ENCODE results near the gene RANBP3. TPM values are rescaled to one million over a fixed set of nuclear protein-coding genes. Genes with fewer than 3 reads are reported as not detected.
A peak's percentile ranks its signal among the peaks of the same experiment; 100 is the strongest.
"Not testable (repeated sequence)": the region's sequence is repeated elsewhere in the genome, so short reads cannot be mapped to it uniquely, and the experiment has no call there.

The RANBP3 gene
- polyA plus RNA-seq, 1 of the 3 experiments (the other 2 are of a cell fraction): 84.0 TPM

DNA sequence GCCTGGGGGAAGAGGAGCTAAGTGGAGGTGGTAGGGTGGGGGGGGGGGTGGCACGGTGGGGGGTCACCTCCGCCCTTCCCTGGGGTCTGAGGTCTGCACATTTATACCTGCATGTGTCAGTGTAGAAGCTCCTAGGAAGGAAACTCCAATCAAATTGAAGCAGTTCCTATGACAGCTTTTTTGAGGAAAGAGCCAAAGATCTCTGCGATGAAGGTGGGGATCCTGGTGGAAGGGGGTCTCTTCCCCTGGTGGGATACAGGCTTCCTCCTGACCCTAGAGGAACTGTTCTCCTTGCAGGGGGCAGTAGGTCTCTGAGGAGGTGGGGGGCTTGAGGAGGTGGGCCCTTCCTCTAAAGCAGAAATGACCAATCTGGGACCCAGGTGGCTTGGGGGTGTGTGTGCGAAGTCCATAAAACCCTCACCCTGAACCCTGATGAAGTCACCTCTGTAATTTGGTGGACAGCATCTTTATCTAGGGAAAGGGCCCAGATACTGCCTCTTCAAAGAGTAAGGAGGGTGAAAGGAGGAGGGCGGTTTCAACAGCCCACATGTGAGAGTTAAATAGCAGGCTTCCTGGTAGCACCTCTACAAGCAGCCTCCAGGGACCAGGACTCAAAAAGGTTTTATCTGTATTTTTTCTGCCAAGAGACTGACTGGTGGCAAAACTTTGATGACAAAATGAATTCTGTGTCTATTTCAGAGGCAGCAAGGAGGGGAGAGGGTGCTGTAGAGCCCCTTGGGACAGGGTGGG lies 12.9 kb downstream of the RANBP3 start:
- DNase-seq: peak; percentile 15
- WGBS (ENCODE audit: low lambda C conversion rate): 87% methylated on average over 3 of the region's 5 CpGs
- H2AFZ ChIP-seq (ENCODE audit: low read depth): no peak overlapping the region
- ChIA-PET CTCF (interaction anchor here (0.7 to 5.2 kb wide), 4 partner anchors 17 to 161 kb away, joined by 3 to 26 read pairs (median 4); no protein-coding TSS in a partner anchor), POLR2A (interaction anchor here (1.0 kb wide), 1 partner anchor 29 kb away, joined by 3 read pairs; no protein-coding TSS in a partner anchor)
- H3K27me3 ChIP-seq (ENCODE audit: insufficient read depth): no peaks in the 10 kb centered on the region
- peaks cover 0 to 17% of the 10 kb centered on the region in 2 experiments for H3K36me3 ChIP-seq (replicated peaks in 1 of 2; ENCODE audit: control insufficient read depth in 1 of 2, insufficient read depth in 2 of 2, low read length in 1 of 2)
- no peak overlapping the region for H3K4me3 ChIP-seq (ENCODE audit: low read depth in 2 of 2, low read length in 1 of 2)
- H3K9me2 ChIP-seq: no peaks in the 10 kb centered on the region
- no peaks in the 10 kb centered on the region for H3K9me3 ChIP-seq
- no peak for TF ChIP-seq EZH2phosphoT487 (IDR thresholded peaks at IDR 0.05; ENCODE audit: borderline replicate concordance, low read depth)
- TF ChIP-seq SIN3A (IDR thresholded peaks at IDR 0.05; ENCODE audit: borderline replicate concordance, low read depth, low read length): no peak
- no peak for TF ChIP-seq CHD2 (IDR thresholded peaks at IDR 0.05; ENCODE audit: low read length, partially characterized antibody)
- TF ChIP-seq GABPA (IDR thresholded peaks at IDR 0.05; ENCODE audit: low read depth): no peak
- H3K9ac ChIP-seq: no peak overlapping the region
- H3K27ac ChIP-seq (ENCODE audit: low read depth in 2 of 2, low read length in 1 of 2): no peak overlapping the region; a peak in 1 of 4 replicates
- peaks cover 100% of the 10 kb centered on the region for H3K79me2 ChIP-seq (ENCODE audit: insufficient read depth)
- H3K4me1 ChIP-seq (ENCODE audit: control insufficient read depth in 1 of 2, insufficient read depth in 2 of 2, low read depth in 1 of 2, low read length in 1 of 2): peaks cover 0 to 43% of the 10 kb centered on the region in 2 experiments; a peak in 2 of 4 replicates
- no peak overlapping the region for H3K4me2 ChIP-seq
- H4K20me1 ChIP-seq (ENCODE audit: insufficient read depth): peaks cover 96% of the 10 kb centered on the region
- peaks cover 5% of the 10 kb centered on the region for H3F3A ChIP-seq (replicated peaks; ENCODE audit: insufficient read depth)

DNA sequence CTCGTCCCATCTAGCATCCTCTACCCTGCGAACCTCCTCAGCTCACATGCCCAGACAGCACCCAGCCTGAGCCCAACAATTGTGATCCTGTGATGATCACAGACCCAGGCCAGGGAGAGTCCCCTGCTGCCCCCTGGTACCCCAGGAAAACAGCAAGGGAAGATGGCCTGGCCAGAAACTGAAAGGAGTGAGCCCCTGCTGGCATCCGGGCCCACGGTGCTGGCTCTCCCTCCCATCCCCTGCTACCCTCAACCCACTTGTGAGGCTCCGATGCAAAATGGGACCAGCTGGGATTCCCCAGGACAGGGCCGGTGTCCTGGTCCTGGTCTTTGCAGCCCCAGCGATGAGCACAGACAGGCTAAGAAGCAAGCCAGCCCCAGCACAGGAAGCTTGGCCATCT lies 14.1 kb downstream of the RANBP3 start:
- POLR2A ChIA-PET: no interaction called here
- Histone ChIP-seq H3K36me3 (replicated peaks in 1 of 2; ENCODE audit: control insufficient read depth in 1 of 2, insufficient read depth in 2 of 2, low read length in 1 of 2) (peaks cover 0 to 17% of the 10 kb centered on the region in 2 experiments), H3F3A (replicated peaks; ENCODE audit: insufficient read depth) (peaks cover 5% of the 10 kb centered on the region), H3K4me3 (ENCODE audit: low read depth in 2 of 2, low read length in 1 of 2) (no peak overlapping the region), H3K4me1 (ENCODE audit: control insufficient read depth in 1 of 2, insufficient read depth in 2 of 2, low read depth in 1 of 2, low read length in 1 of 2) (peaks cover 0 to 54% of the 10 kb centered on the region in 2 experiments; a peak in 2 of 4 replicates), H3K79me2 (ENCODE audit: insufficient read depth) (peaks cover 100% of the 10 kb centered on the region), H2AFZ (ENCODE audit: low read depth) (no peak overlapping the region), H3K9me2 (no peaks in the 10 kb centered on the region), H3K27me3 (ENCODE audit: insufficient read depth) (no peaks in the 10 kb centered on the region), H4K20me1 (ENCODE audit: insufficient read depth) (peaks cover 96% of the 10 kb centered on the region), H3K9ac (no peak overlapping the region), H3K27ac (ENCODE audit: low read depth in 2 of 2, low read length in 1 of 2) (no peak overlapping the region; a peak in 1 of 4 replicates), H3K4me2 (no peak overlapping the region), H3K9me3 (no peaks in the 10 kb centered on the region)
- WGBS (ENCODE audit: low lambda C conversion rate): 100% methylated on average over 4 of the region's 7 CpGs
- CTCF ChIA-PET: interaction anchor here (1.3 to 5.2 kb wide), 2 partner anchors 24 to 160 kb away, joined by 5 to 26 read pairs; no protein-coding TSS in a partner anchor
- TF ChIP-seq GABPA (IDR thresholded peaks at IDR 0.05; ENCODE audit: low read depth): no peak
- TF ChIP-seq, protein P1, sequence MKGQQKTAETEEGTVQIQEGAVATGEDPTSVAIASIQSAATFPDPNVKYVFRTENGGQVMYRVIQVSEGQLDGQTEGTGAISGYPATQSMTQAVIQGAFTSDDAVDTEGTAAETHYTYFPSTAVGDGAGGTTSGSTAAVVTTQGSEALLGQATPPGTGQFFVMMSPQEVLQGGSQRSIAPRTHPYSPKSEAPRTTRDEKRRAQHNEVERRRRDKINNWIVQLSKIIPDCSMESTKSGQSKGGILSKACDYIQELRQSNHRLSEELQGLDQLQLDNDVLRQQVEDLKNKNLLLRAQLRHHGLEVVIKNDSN (IDR thresholded peaks at IDR 0.05; ENCODE audit: borderline replicate concordance, low read depth): no peak
- no peak for TF ChIP-seq RFX5 (IDR thresholded peaks at IDR 0.05; ENCODE audit: low read length)
- no peak for TF ChIP-seq TEAD4 (IDR thresholded peaks at IDR 0.05; ENCODE audit: borderline replicate concordance, insufficient read depth)
- no peak for TF ChIP-seq POLR2AphosphoS5 (IDR thresholded peaks at IDR 0.05; ENCODE audit: low read depth, low read length)
- DNase-seq: no peak

DNA sequence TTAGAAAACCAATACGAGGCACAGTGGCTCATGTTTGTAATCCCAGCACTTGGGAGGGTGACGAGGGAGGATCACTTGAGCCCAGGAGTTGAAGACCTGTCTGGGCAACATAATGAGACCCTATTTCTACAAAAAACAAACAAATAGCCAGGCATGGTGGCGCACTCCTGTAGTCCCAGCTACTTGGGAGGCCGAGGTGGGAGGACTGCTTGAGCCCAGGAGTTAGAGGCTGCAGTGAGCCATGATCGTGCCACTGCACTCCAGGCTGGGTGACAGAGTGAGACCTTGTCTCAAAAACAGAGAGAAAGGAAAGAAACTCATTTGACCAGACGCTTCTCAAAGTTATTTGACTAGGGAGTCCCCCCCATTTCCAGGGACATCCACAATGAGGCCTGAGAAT lies 14.7 kb downstream of the RANBP3 start:
- Histone ChIP-seq H4K20me1 (ENCODE audit: insufficient read depth) (peaks cover 96% of the 10 kb centered on the region), H3K4me1 (ENCODE audit: control insufficient read depth in 1 of 2, insufficient read depth in 2 of 2, low read depth in 1 of 2, low read length in 1 of 2) (peaks cover 0 to 54% of the 10 kb centered on the region in 2 experiments; a peak in 2 of 4 replicates), H3K36me3 (replicated peaks in 1 of 2; ENCODE audit: control insufficient read depth in 1 of 2, insufficient read depth in 2 of 2, low read length in 1 of 2) (peaks cover 0 to 14% of the 10 kb centered on the region in 2 experiments), H3K79me2 (ENCODE audit: insufficient read depth) (peaks cover 100% of the 10 kb centered on the region)
- H3K4me2 ChIP-seq; H3K9ac ChIP-seq; H3K9me2 ChIP-seq; H3K27me3 ChIP-seq (ENCODE audit: insufficient read depth); DNase-seq; CTCF ChIA-PET; POLR2A ChIA-PET; H3K27ac ChIP-seq (ENCODE audit: low read depth in 2 of 2, low read length in 1 of 2); H3K4me3 ChIP-seq (ENCODE audit: low read depth in 2 of 2, low read length in 1 of 2); H3K9me3 ChIP-seq; H2AFZ ChIP-seq (ENCODE audit: low read depth); H3F3A ChIP-seq (replicated peaks; ENCODE audit: insufficient read depth): not testable (repeated sequence)
- WGBS (ENCODE audit: low lambda C conversion rate): 92% methylated on average over 6 of the region's 6 CpGs
